Right ventricle myocardium superior (tissue), 1 donor: Measurements from ENCODE around the gene FCGR1A. TPM values are rescaled to one million over a fixed set of nuclear protein-coding genes. Genes with fewer than 3 reads are reported as not detected.
"Not testable (repeated sequence)": the region's sequence is repeated elsewhere in the genome, so short reads cannot be mapped to it uniquely, and the experiment has no call there.

ENCODE experiments used
- ATAC-seq: fragments of 200-7000 bp; cut with Tn5 transposase; one replicate; pipeline ENCODE4 v1.9.1; 2020; ENCODE audit warnings: mild to moderate bottlenecking; ENCODE audit not compliant: poor library complexity
- DNase-seq: peaks from one replicate; pipeline ENCODE4 v3.0.0-alpha.2; 2020
- intact Hi-C: fragments of 100-400 bp; cut with DNase I; formaldehyde crosslinking; loops from one replicate; pipeline ENCODE4 v1.11.2; 2022
- total RNA-seq: library from RNA; stranded (reverse); fragmentation: NEBNext Ultra II Directional; extraction: Animal tissue kit (Norgen Biotek cat#: 25700); gene quantifications from one replicate; pipeline ENCODE4 v1.2.1, GENCODE V29; 2021
- donor health status: DM: no; HTN: yes; CAD: no; lungs with severe emphysema.

The FCGR1A gene
- total RNA-seq, 1 donor from 2014 or later: 0.46 TPM

- DNase-seq, intact Hi-C loops, ATAC-seq: not testable (repeated sequence)
Measured at GRCh38 chr1:149771653-149772425, 10.7 kb upstream of the FCGR1A start.

DNA sequence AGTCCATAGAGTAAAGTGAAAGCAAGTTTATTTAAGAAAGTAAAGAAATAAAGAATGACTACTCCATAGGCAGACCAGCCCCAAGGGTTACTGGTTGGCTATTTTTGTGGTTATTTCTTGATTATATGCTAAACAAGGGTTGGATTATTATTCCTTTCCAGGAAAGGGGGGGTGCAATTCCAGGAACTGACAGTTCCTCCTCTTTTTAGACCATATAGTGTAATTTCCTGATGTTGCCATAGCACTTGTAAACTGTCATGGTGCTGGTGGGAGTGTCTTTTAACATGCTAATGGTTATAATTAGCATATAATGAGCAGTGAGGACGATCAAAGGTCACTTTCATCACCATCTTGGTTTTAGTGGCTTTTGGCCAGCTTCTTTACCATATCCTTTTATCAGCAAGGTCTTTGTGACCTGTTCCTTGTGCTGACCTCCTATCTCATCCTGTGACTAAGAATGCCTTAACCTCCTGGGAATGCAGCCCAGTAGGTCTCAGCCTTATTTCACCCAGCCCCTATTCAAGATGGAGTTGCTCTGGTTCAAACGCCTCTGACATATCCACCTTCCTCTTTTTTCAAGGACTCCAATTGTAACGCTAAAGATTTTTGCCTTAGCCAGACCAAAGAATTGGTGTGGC, 6.9 kb upstream of the FCGR1A start:
- intact Hi-C loops, ATAC-seq, DNase-seq: not testable (repeated sequence)

GRCh38 chr1:149777084-149777483, 5.4 kb upstream of the FCGR1A start:
- ATAC-seq, DNase-seq, intact Hi-C loops: not testable (repeated sequence)

GRCh38 chr1:149778313-149778712, 4.2 kb upstream of the FCGR1A start:
- intact Hi-C loops, DNase-seq, ATAC-seq: not testable (repeated sequence)

DNA sequence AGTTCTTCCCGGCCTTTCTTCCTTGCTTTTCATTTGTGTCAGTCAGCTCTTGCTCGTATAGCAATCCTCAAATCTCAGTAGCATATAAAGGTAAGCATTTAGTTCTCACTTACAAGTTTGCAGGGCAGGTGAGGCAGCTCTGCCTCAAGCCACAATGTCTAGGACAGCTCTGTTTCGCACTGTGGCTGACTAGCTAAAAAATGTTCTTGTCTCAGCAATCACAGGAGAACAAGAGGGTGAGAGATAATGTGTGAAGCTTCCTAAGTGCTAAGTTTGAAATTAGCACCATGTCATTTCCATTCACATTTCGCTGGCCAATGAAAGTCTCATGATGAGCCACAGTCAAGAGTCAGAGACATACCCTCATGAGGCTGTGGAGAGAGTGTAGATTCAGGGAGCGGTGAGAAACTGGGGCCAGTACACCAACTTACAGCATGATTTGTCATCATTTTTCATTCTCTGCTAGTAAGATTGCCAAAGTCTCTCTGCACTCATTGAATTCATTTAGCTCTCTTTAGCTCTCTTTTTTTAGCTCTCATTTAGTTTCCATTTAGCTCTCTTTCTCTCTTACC, 995 bp upstream of the FCGR1A start:
- ATAC-seq, DNase-seq, intact Hi-C loops: not testable (repeated sequence)

GRCh38 chr1:149783289-149783688, 795 bp downstream of the FCGR1A start:
- intact Hi-C loops, DNase-seq, ATAC-seq: not testable (repeated sequence)

- intact Hi-C loops, ATAC-seq, DNase-seq: not testable (repeated sequence)
Measured at GRCh38 chr1:149783868-149784267, 1.4 kb downstream of the FCGR1A start.

DNA sequence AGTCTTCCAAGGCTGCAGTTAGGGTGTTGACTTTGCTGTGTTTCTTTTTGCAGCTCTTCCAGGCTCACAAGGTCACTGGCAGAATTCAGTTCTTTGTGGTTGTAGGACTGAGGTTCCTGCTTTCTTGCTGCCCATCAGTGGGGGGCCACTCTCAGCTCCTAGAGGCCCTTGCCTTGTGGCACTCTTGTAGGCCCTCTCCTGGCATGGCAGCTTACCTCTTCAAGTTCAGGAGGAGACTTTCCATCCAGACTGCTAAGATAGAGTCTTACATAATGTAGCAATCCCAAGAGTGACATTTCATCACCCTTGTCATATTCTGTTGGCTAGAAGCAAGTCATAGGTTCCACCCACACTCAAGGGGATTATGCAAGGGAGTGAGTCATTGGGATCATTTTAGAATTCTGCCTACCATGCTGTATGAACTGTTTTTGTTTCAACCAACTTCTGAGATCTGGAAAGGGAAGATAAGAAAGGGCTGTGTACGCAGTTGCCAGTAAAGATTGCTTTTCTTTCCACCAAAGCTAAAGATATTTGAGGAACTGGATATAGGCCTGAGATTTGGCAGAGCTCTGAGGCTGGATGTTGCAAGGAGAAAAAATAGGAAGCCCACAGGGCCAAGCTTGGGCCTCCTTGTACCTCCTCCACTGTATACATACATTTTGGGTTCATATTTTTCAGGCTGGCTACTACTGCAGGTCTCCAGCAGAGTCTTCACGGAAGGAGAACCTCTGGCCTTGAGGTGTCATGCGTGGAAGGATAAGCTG, 5.4 kb downstream of the FCGR1A start:
- intact Hi-C loops, DNase-seq: not testable (repeated sequence)
- ATAC-seq: peak; percentile 82

- DNase-seq (peak; percentile 70), ATAC-seq (peak; percentile 93)
- intact Hi-C loops: not testable (repeated sequence)
Measured at GRCh38 chr1:149792502-149792901, 10.0 kb downstream of the FCGR1A start.

DNA sequence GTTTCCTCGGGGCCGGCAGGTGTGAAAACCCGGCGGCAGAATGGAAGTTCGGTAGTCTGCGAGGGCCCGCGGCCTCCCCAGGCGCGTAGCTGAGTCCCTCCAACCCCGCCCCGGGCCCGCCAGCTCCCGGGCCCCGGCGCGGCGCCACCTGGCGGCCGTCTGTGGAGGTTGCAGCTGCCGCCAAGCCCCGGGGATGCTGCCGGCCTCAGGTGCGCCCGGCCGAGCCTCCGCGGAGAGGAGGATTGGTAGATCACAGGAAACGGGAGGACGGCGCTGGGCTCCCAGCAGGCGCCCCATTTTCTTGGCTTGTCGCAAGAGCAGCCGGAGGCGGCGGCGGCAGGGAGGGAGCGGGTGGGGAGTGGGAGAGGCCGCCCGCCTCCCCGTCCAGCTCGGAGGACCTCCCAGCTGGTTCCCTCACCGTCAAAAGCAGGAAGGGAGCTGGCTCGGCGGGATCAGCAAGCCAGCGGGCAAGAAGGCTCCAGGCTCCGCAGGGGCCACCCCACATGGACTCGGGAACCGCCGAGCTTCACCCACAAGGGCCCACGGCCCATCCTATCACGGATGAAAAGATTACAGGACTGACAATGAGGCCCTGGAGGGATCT, 10.5 kb downstream of the FCGR1A start:
- peak; percentile 84 for DNase-seq
- intact Hi-C loops: not testable (repeated sequence)
- peak; percentile 97 for ATAC-seq

DNA sequence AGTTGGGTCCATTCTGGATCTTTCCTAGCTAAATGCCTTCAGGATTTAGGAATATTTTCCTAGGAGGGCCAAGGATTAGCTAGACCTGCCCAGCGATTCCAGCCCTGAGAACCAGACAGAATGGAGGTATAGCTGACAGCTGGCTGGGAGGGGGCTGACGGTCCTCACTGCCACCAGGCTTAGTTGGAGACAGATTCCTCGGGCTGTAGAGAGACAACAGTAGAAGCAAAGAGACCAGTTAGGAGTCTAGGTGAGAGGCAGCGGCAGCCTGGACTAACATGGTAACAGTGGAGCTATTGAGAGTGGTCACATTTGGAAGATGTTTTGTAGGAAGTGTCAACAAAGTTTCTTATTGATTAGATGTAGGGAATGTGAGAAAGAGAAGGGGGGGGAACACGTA, 11.4 kb downstream of the FCGR1A start:
- intact Hi-C loops, DNase-seq, ATAC-seq: not testable (repeated sequence)

- intact Hi-C loops, DNase-seq, ATAC-seq: not testable (repeated sequence)
Measured at GRCh38 chr1:149801628-149802027, 19.1 kb downstream of the FCGR1A start.

- intact Hi-C loops, ATAC-seq, DNase-seq: not testable (repeated sequence)
Measured at GRCh38 chr1:149804417-149805080, 22.1 kb downstream of the FCGR1A start.

DNA sequence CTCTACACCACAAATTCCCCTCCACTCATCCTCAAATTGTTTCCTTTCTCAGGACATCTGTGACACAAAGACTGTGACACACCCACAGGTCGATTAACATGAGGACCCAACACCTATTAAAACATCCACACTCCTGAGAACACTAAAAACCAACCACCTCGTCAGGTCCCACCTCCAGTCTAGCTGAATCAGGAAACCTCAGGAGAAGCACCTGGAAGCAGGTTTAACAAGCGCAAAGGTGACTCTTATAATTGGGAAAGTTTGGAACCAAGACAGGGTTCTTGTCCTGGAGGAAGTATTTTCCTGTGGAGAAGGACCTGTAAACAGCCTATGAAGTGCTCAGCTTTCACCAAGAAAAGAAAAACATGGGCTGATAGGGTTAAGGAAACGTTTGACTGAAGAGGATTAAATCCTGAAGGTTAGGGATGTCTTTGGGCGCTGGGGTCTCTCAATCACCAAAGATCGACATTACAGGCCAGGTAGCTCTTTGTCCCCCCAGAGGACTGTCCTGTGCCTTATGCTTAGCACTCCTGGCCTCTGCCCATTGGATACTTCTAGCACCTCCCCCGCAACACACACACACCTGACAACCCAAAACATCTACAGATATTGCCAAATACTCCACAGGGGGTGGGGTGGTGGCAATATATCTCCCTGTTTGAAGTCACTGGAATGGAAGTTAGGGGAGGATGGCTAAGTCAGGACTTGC, 28.4 kb downstream of the FCGR1A start:
- intact Hi-C loops, ATAC-seq, DNase-seq: not testable (repeated sequence)

GRCh38 chr1:149811514-149811889, 29.0 kb downstream of the FCGR1A start:
- DNase-seq, intact Hi-C loops: not testable (repeated sequence)
- peak; percentile 1 for ATAC-seq

GRCh38 chr1:149811890-149812829, 29.7 kb downstream of the FCGR1A start:
- intact Hi-C loops: not testable (repeated sequence)
- peak; percentile 71 for DNase-seq
- peak; percentile 96 for ATAC-seq
